ENCODE measurements around the gene EIF5A. TPM values are rescaled to one million over a fixed set of nuclear protein-coding genes. Genes with fewer than 3 reads are reported as not detected.

EIF5A gene
- total RNA-seq, 2 donors from 2014 or later = 493 to 836 TPM

DNA sequence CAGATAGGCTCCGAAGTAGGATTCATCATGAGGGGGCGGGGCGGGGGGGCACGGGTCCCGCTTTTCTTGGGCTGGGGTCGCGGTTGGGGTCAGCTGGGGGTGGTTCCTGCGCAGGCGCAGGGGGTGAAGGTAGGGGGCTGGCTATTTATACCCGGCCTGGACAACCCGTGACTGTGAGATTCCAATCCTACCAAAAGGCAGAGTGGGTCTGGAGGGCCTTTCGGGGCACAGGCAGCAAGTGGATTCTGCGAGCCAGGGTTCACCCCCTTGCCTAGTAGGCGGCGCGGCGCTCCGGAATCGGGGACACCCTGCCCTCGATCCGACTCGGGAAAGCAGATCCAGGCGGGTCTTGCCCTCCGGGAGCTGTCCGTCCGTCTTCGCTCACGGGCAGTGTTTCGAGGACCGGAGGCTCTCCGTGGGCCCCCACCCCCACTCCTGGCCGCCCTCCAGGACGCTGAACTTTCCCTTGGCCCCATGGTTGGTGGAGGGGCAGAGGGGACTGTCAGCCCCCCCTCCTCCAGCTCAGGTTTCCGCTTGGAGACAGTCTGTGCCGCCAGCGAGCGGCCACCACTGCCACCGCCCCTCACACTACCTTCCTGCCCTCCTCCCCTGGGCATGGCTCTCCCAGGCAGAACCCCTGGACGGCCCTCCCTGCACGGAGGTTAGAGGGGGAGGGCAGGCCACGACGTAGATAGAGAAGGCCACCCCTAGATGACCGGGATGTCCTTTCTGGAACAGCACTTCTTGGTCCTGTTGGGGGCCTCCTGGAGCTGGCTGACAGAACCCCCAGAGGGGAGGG lies 25.3 kb upstream of the EIF5A start:
- DNase-seq (ENCODE audit: low spot score in 2 of 2) (no peak), ATAC-seq (no peak)
- no peaks in the 10 kb centered on the region for H3K36me3 Mint-ChIP-seq
- no peak overlapping the region for H3K27ac Mint-ChIP-seq
- no peaks in the 10 kb centered on the region for H3K9me3 Mint-ChIP-seq

GRCh38 chr17:7282752-7283321 lies 24.6 kb upstream of the EIF5A start:
- no peak for DNase-seq (ENCODE audit: low spot score in 2 of 2)
- Mint-ChIP-seq H3K36me3 (no peaks in the 10 kb centered on the region), H3K9me3 (no peaks in the 10 kb centered on the region), H3K27ac (no peak overlapping the region)
- ATAC-seq = no peak

- Mint-ChIP-seq H3K27ac (no peak overlapping the region), H3K9me3 (no peaks in the 10 kb centered on the region), H3K36me3 (no peaks in the 10 kb centered on the region)
- ATAC-seq (no peak), DNase-seq (ENCODE audit: low spot score in 2 of 2) (no peak)
These were observed 23.8 kb upstream of the EIF5A start for GRCh38 chr17:7283471-7284216.

DNA sequence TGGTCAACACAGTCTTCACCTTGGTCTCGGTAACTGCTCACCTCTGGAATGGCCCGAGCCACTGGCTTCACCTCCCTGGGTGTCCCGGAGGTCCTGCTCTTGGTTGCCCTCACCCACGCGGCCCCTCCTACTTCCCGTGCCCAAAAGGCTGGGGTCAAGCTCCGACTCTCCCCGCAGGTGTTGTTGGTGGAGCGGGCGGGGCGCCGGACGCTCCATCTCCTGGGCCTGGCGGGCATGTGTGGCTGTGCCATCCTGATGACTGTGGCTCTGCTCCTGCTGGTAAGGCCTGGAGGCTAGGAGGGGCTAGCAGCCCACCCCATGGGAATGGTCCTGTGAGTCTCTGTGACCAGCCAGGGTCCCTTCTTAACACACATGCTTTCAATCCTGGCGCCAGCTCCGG lies 22.5 kb upstream of the EIF5A start:
- ATAC-seq = no peak
- H3K9me3 Mint-ChIP-seq = no peaks in the 10 kb centered on the region
- no peak overlapping the region for H3K27ac Mint-ChIP-seq
- no peak for DNase-seq (ENCODE audit: low spot score in 2 of 2)
- H3K36me3 Mint-ChIP-seq = no peaks in the 10 kb centered on the region

GRCh38 chr17:7285679-7286078 lies 21.7 kb upstream of the EIF5A start:
- no peak for ATAC-seq
- no peaks in the 10 kb centered on the region for H3K36me3 Mint-ChIP-seq

GRCh38 chr17:7289256-7290032 lies 18.0 kb upstream of the EIF5A start:
- Mint-ChIP-seq H3K9me3 (no peaks in the 10 kb centered on the region), H3K36me3 (no peaks in the 10 kb centered on the region), H3K27ac (no peak overlapping the region)
- DNase-seq (ENCODE audit: low spot score in 2 of 2) (no peak), ATAC-seq (no peak)

More at GRCh38 chr17:7285679-7286078, 21.7 kb upstream of the EIF5A start:
- no peak overlapping the region for H3K27ac Mint-ChIP-seq
- no peak for DNase-seq (ENCODE audit: low spot score in 2 of 2)
- H3K9me3 Mint-ChIP-seq = no peaks in the 10 kb centered on the region

DNA sequence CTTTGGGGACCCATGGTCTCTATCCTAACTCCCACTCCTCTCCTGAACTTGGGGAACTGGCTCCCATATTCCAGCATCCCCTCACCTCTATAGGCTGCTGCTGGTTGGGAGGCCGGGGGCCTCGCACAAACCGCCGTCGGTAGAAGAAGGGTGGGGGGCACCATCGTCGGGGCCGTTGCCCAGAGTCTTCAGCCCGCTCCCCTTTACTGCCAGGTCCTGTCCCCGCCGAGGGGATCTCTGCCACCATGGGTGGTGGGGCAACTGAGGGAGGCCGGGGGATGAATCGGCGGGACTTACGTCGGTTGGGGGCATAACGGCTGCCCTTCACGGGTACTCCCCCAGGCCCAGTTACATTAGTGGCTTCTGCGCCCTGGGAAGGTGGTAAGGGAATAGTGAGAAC lies 17.3 kb upstream of the EIF5A start:
- Mint-ChIP-seq H3K36me3 (peaks cover 0 to 1% of the 10 kb centered on the region in 2 donors), H3K9me3 (no peaks in the 10 kb centered on the region), H3K27ac (no peak overlapping the region)
- ATAC-seq = no peak
- no peak for DNase-seq (ENCODE audit: low spot score in 2 of 2)

GRCh38 chr17:7290685-7291084 lies 16.7 kb upstream of the EIF5A start:
- no peak for ATAC-seq
- DNase-seq (ENCODE audit: low spot score in 2 of 2) = no peak
- peaks cover 0 to 6% of the 10 kb centered on the region in 2 donors for H3K36me3 Mint-ChIP-seq
- no peak overlapping the region for H3K27ac Mint-ChIP-seq
- H3K9me3 Mint-ChIP-seq = no peaks in the 10 kb centered on the region

DNA sequence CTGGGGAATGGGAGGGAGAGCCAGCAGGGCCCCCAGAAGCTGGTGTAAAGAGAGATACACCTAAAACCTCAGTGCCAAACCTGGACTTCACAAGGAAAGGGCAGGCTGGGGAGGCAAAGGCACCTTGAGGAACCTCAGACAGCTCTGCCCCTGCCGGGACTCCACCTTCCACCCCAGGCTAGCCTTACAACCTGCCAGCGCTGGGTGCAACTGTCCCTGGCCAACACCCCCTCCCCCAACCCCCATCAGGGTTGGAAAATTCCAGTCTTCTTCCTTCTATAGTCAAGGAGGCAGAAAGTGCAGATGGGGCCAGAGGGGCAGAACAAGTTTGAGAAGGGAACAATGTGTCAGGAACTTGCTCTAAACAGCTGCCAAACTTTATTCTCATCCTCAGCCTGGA lies 15.2 kb upstream of the EIF5A start:
- no peak for DNase-seq (ENCODE audit: low spot score in 2 of 2)
- H3K9me3 Mint-ChIP-seq = no peaks in the 10 kb centered on the region
- H3K36me3 Mint-ChIP-seq = peaks cover 0 to 6% of the 10 kb centered on the region in 2 donors
- H3K27ac Mint-ChIP-seq = no peak overlapping the region
- ATAC-seq = no peak

DNA sequence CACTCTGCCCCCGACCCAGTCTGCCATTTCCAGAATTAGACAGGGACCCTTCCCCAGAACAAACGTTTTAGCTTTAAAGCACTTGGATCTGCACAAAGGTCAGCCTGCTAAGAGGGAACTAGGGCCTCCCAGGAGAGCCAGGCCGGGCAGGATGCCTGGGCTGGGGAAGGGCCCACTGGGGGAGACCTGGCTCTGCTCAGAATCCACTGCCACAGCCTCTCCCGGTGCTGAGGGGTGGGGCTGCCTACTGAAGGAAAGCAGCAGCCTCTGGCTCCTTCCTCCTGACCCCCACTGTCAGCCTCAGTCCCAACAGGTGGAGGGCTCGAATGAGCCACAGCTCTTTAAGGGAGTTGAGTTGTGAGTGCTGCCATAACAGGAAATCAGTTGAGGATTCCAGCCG lies 14.7 kb upstream of the EIF5A start:
- Mint-ChIP-seq H3K9me3 (no peaks in the 10 kb centered on the region), H3K36me3 (peaks cover 0 to 6% of the 10 kb centered on the region in 2 donors), H3K27ac (no peak overlapping the region)
- DNase-seq (ENCODE audit: low spot score in 2 of 2) = no peak
- ATAC-seq = no peak

GRCh38 chr17:7293159-7293558 lies 14.3 kb upstream of the EIF5A start:
- Mint-ChIP-seq H3K36me3 (peaks cover 0 to 6% of the 10 kb centered on the region in 2 donors), H3K27ac (no peak overlapping the region), H3K9me3 (no peaks in the 10 kb centered on the region)
- ATAC-seq (no peak), DNase-seq (ENCODE audit: low spot score in 2 of 2) (no peak)

- Mint-ChIP-seq H3K27ac (no peak overlapping the region), H3K9me3 (no peaks in the 10 kb centered on the region), H3K36me3 (peaks cover 0 to 6% of the 10 kb centered on the region in 2 donors)
- DNase-seq (ENCODE audit: low spot score in 2 of 2) = no peak
- ATAC-seq = no peak
These were observed 13.4 kb upstream of the EIF5A start for GRCh38 chr17:7293816-7294613.

GRCh38 chr17:7294614-7295153 lies 12.7 kb upstream of the EIF5A start, which contains the start of gene YBX2:
Gene YBX2, minus strand, starts transcription at chr17:7294639. Its CDS starts 139 bp downstream, at chr17:7294500.
- ATAC-seq = peak; percentile 65 to 88
- Mint-ChIP-seq H3K27ac (peak within 1 kb of the TSS in 1 of 2 donors; percentile 90), H3K36me3 (peaks cover 0 to 6% of the 10 kb centered on the region in 2 donors), H3K9me3 (no peaks in the 10 kb centered on the region)
- peak in 1 of 2 donors; percentile 80 for DNase-seq (ENCODE audit: low spot score in 2 of 2)

DNA sequence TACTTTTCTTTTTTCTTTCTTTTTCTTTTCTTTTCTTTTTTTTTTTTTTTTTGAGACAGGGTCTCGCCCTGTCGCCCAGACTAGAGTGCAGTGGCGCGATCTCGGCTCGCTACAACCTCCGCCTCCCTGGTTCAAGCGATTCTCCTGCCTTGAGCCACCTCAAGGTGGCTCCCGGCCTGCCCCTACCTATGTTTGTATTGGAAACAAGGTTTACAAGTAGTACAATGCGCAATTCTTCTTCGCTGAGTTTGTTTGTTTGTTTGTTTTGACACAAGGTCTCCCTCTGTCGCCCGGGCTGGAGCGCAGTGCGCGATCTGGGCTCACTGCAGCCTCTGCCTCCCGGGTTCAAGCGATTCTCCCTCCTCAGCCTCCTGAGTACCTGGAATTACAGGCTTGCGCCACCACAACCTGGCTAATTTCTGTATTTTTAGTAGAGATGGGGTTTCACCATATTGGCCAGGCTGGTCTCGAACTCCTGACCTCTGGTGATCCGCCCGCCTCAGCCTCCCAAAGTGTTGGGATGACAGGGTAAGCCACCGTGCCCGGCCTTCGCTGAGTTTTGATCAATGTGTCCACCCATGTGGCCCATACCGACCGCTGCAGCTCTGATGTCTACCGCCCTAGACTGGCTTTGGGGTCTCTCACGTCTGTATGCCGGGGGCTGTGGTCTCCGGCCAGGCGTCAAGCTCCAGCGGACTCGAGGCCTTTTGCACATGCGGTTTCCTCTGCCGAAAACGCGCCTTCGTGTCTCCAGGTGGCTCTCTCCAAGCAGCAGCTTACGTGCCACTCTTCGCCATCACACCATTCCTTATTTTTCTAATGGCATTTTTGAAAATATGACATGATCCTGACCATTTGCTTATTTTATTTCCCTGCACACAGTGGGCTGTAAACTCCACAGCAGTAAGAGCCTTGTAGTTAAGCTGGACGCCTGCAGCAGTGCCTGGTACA lies 11.9 kb upstream of the EIF5A start:
- H3K9me3 Mint-ChIP-seq = no peaks in the 10 kb centered on the region
- DNase-seq (ENCODE audit: low spot score in 2 of 2) (no peak), ATAC-seq (no peak)
- peaks cover 0 to 6% of the 10 kb centered on the region in 2 donors for H3K36me3 Mint-ChIP-seq
- H3K27ac Mint-ChIP-seq = peak overlapping the region in 1 of 2 donors; percentile 90

Measured in activated naive CD4-positive, alpha-beta T cell treated with anti-CD3 and anti-CD28 coated beads, Interleukin-2, amount 50 U/mL, for 72 hours (primary cell).